ENCODE measurements around the gene SHTN1. TPM values are rescaled to one million over a fixed set of nuclear protein-coding genes. Genes with fewer than 3 reads are reported as not detected.

SHTN1 gene
- total and polyA plus RNA-seq, 2 donors (not counting 3 experiments of a cell fraction or from before 2014, with no cell fraction given): 4.8 to 36.5 TPM

- dilution Hi-C loops (cut with MboI; ENCODE audit: extremely low pct_ligation_motif_present, low sequenced_read_pairs) (no loop called here), intact Hi-C loops (cut with micrococcal nuclease) (loop anchor here (5.0 kb wide), 1 partner anchor 101 kb away; no protein-coding TSS in a partner anchor)
- no peak overlapping the region for H3K4me2 ChIP-seq (ENCODE audit: insufficient read depth, low read length)
- no TSS peak for BruUV-seq (replicated peaks)
- peaks cover 2% of the 10 kb centered on the region for H3K4me1 ChIP-seq (ENCODE audit: control insufficient read depth, extremely low read depth, insufficient read depth, low read length)
- DNase-seq (ENCODE audit: low read depth, low spot score) (no peak), FAIRE-seq (no peak)
- H3K36me3 ChIP-seq (ENCODE audit: control insufficient read depth in 2 of 2, extremely low read depth in 1 of 2, insufficient read depth in 2 of 2, low read length in 2 of 2): no peaks in the 10 kb centered on the region
- no peak overlapping the region for H2AFZ ChIP-seq (ENCODE audit: low read depth, low read length)
- H3K79me2 ChIP-seq (ENCODE audit: control insufficient read depth, insufficient read depth, low read length): no peaks in the 10 kb centered on the region
- no peak overlapping the region for H3K27ac ChIP-seq (ENCODE audit: insufficient read depth, low read depth, low read length)
- TF ChIP-seq FOS (IDR thresholded peaks at IDR 0.05; ENCODE audit: borderline replicate concordance, insufficient read depth, low read length) (no peak), JUN (IDR thresholded peaks at IDR 0.05; ENCODE audit: borderline replicate concordance, insufficient read depth, insufficient read length, low read depth) (no peak), POLR2AphosphoS5 (IDR thresholded peaks at IDR 0.05; ENCODE audit: insufficient read depth, low read depth, low read length) (no peak), POLR2A (IDR thresholded peaks at IDR 0.05; ENCODE audit: low read depth, low read length) (no peak), EZH2 (IDR thresholded peaks at IDR 0.05; ENCODE audit: borderline replicate concordance, low read depth, low read length, severe bottlenecking) (no peak), MYC (IDR thresholded peaks at IDR 0.05; ENCODE audit: low read depth, low read length) (no peak), GATA2 (IDR thresholded peaks at IDR 0.05; ENCODE audit: insufficient read depth, insufficient read length, low read depth, low read length) (no peak), MAX (IDR thresholded peaks at IDR 0.05; ENCODE audit: insufficient read depth, insufficient read length) (no peak)
- TF ChIP-seq, protein P1, sequence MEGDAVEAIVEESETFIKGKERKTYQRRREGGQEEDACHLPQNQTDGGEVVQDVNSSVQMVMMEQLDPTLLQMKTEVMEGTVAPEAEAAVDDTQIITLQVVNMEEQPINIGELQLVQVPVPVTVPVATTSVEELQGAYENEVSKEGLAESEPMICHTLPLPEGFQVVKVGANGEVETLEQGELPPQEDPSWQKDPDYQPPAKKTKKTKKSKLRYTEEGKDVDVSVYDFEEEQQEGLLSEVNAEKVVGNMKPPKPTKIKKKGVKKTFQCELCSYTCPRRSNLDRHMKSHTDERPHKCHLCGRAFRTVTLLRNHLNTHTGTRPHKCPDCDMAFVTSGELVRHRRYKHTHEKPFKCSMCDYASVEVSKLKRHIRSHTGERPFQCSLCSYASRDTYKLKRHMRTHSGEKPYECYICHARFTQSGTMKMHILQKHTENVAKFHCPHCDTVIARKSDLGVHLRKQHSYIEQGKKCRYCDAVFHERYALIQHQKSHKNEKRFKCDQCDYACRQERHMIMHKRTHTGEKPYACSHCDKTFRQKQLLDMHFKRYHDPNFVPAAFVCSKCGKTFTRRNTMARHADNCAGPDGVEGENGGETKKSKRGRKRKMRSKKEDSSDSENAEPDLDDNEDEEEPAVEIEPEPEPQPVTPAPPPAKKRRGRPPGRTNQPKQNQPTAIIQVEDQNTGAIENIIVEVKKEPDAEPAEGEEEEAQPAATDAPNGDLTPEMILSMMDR (IDR thresholded peaks at IDR 0.05; ENCODE audit: extremely low read depth in 1 of 2, insufficient read depth in 1 of 2, low read depth in 1 of 2, low read length in 2 of 2): no peak
- H3K9ac ChIP-seq (replicated peaks; ENCODE audit: extremely low read depth, insufficient read depth, low read length): no peak overlapping the region
- ChIA-PET CTCF (interaction anchor here (1.8 kb wide), 2 partner anchors 9 to 322 kb away, joined by 4 to 5 read pairs; no protein-coding TSS in a partner anchor), POLR2A (no interaction called here)
- H3K9me1 ChIP-seq (replicated peaks; ENCODE audit: control insufficient read depth, extremely low read depth, insufficient read depth, low read length): no peaks in the 10 kb centered on the region
- H3K9me3 ChIP-seq (replicated peaks; ENCODE audit: control insufficient read depth, insufficient read depth, low read length): no peaks in the 10 kb centered on the region
- peaks cover 17% of the 10 kb centered on the region in 2 experiments for H3K27me3 ChIP-seq (ENCODE audit: control insufficient read depth in 2 of 2, insufficient read depth in 2 of 2, low read length in 2 of 2)
- no peaks in the 10 kb centered on the region for H4K20me1 ChIP-seq (replicated peaks; ENCODE audit: control insufficient read depth, extremely low read depth, insufficient read depth, low read length)
- no peak overlapping the region for H3K4me3 ChIP-seq (replicated peaks in 1 of 3; ENCODE audit: insufficient read depth in 1 of 3, low read depth in 1 of 3, low read length in 3 of 3)
Observed at GRCh38 chr10:116845823-116846222, 159.2 kb downstream of the SHTN1 start.
